ENCODE measurements around the gene RNF213. TPM values are rescaled to one million over a fixed set of nuclear protein-coding genes. Genes with fewer than 3 reads are reported as not detected.

The RNF213 gene
- total RNA-seq, 1 experiment from 2014 or later = 70.5 TPM

GRCh38 chr17:80270104-80270503, 9.5 kb downstream of the RNF213 start:
- Mint-ChIP-seq H3K27ac (no peak overlapping the region), H3K9me3 (no peaks in the 10 kb centered on the region), H3K4me1 (peaks cover 10% of the 10 kb centered on the region; the same call in 1 of the 2 replicates), H3K4me3 (peak overlapping the region; percentile 38), H3K27me3 (ENCODE audit: low read depth) (no peaks in the 10 kb centered on the region), H3K36me3 (peaks cover 30% of the 10 kb centered on the region)
- CTCF ChIA-PET = interaction anchor here (0.6 to 1.8 kb wide), 15 partner anchors 8 to 187 kb away, joined by 3 to 10 read pairs (median 4); partner anchors contain the start of gene GAA
- ATAC-seq (peak; percentile 70), DNase-seq (ENCODE audit: low spot score) (peak; percentile 74)
- POLR2A ChIA-PET = interaction anchor here (1.0 to 2.1 kb wide), 2 partner anchors 8 to 15 kb away, joined by 3 to 6 read pairs; no protein-coding TSS in a partner anchor
- no peak for TF ChIP-seq SMAD4 (CRISPR knock-in tag; IDR thresholded peaks at IDR 0.05)
- no peak for TF ChIP-seq NFYB (CRISPR knock-in tag; conservative IDR thresholded peaks at IDR 0.05; ENCODE audit: low read depth)
- no peak for TF ChIP-seq TEAD4 (CRISPR knock-in tag; IDR thresholded peaks at IDR 0.05)
- TF ChIP-seq ATF6 (CRISPR knock-in tag; IDR thresholded peaks at IDR 0.05) = no peak
- peak; percentile 72; the same call in 1 of the 2 replicates for TF ChIP-seq TEAD1 (CRISPR knock-in tag; IDR thresholded peaks at IDR 0.05)
- no peak for TF ChIP-seq ZNF232 (CRISPR knock-in tag; IDR thresholded peaks at IDR 0.05)
- TF ChIP-seq ETV6 (CRISPR knock-in tag; IDR thresholded peaks at IDR 0.05) = no peak
- no peak for TF ChIP-seq PREB (CRISPR knock-in tag; IDR thresholded peaks at IDR 0.05; ENCODE audit: borderline replicate concordance)
- TF ChIP-seq CBFB (CRISPR knock-in tag; IDR thresholded peaks at IDR 0.05; ENCODE audit: low read depth) = peak; percentile 71; the same call in 1 of the 2 replicates
- no peak for TF ChIP-seq ZNF219 (CRISPR knock-in tag; IDR thresholded peaks at IDR 0.05; ENCODE audit: borderline replicate concordance)
- no peak for TF ChIP-seq MXD4 (CRISPR knock-in tag; IDR thresholded peaks at IDR 0.05; ENCODE audit: borderline replicate concordance)
- TF ChIP-seq, protein P1, sequence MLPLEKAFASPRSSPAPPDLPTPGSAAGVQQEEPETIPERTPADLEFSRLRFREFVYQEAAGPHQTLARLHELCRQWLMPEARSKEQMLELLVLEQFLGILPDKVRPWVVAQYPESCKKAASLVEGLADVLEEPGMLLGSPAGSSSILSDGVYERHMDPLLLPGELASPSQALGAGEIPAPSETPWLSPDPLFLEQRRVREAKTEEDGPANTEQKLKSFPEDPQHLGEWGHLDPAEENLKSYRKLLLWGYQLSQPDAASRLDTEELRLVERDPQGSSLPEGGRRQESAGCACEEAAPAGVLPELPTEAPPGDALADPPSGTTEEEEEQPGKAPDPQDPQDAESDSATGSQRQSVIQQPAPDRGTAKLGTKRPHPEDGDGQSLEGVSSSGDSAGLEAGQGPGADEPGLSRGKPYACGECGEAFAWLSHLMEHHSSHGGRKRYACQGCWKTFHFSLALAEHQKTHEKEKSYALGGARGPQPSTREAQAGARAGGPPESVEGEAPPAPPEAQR (CRISPR knock-in tag; IDR thresholded peaks at IDR 0.05) = no peak
- no peak for TF ChIP-seq RORB (CRISPR knock-in tag; IDR thresholded peaks at IDR 0.05)
- TF ChIP-seq CREB1 (CRISPR knock-in tag; IDR thresholded peaks at IDR 0.05) = 0 out of 2 replicates have a peak, but pooled peaks have one; percentile 52
- TF ChIP-seq EMX1 (CRISPR knock-in tag; IDR thresholded peaks at IDR 0.05) = no peak
- no peak for TF ChIP-seq ZMAT4 (CRISPR knock-in tag; IDR thresholded peaks at IDR 0.05)
- no peak for TF ChIP-seq ZNF416 (CRISPR knock-in tag; IDR thresholded peaks at IDR 0.05)
- TF ChIP-seq GRHL2 (CRISPR knock-in tag; IDR thresholded peaks at IDR 0.05; ENCODE audit: insufficient replicate concordance, severe bottlenecking) = no peak
- TF ChIP-seq ZNF138 (CRISPR knock-in tag; conservative IDR thresholded peaks at IDR 0.05) = no peak
- TF ChIP-seq ELF4 (CRISPR knock-in tag; IDR thresholded peaks at IDR 0.05; ENCODE audit: low read depth) = no peak
- TF ChIP-seq, protein P2, sequence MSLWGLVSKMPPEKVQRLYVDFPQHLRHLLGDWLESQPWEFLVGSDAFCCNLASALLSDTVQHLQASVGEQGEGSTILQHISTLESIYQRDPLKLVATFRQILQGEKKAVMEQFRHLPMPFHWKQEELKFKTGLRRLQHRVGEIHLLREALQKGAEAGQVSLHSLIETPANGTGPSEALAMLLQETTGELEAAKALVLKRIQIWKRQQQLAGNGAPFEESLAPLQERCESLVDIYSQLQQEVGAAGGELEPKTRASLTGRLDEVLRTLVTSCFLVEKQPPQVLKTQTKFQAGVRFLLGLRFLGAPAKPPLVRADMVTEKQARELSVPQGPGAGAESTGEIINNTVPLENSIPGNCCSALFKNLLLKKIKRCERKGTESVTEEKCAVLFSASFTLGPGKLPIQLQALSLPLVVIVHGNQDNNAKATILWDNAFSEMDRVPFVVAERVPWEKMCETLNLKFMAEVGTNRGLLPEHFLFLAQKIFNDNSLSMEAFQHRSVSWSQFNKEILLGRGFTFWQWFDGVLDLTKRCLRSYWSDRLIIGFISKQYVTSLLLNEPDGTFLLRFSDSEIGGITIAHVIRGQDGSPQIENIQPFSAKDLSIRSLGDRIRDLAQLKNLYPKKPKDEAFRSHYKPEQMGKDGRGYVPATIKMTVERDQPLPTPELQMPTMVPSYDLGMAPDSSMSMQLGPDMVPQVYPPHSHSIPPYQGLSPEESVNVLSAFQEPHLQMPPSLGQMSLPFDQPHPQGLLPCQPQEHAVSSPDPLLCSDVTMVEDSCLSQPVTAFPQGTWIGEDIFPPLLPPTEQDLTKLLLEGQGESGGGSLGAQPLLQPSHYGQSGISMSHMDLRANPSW (CRISPR knock-in tag; conservative IDR thresholded peaks at IDR 0.05; ENCODE audit: low read depth) = no peak
- TF ChIP-seq MYBL2 (CRISPR knock-in tag; IDR thresholded peaks at IDR 0.05) = no peak
- no peak for TF ChIP-seq E2F1 (CRISPR knock-in tag; IDR thresholded peaks at IDR 0.05)
- TF ChIP-seq ZNF317 (CRISPR knock-in tag; IDR thresholded peaks at IDR 0.05; ENCODE audit: borderline replicate concordance, low read depth) = no peak
- TF ChIP-seq, protein P3, sequence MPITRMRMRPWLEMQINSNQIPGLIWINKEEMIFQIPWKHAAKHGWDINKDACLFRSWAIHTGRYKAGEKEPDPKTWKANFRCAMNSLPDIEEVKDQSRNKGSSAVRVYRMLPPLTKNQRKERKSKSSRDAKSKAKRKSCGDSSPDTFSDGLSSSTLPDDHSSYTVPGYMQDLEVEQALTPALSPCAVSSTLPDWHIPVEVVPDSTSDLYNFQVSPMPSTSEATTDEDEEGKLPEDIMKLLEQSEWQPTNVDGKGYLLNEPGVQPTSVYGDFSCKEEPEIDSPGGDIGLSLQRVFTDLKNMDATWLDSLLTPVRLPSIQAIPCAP (CRISPR knock-in tag; IDR thresholded peaks at IDR 0.05) = no peak
- no peak for TF ChIP-seq NR2C2 (CRISPR knock-in tag; IDR thresholded peaks at IDR 0.05)

Data from WTC11 (cell line).